Caco-2 (cell line): Measurements from ENCODE around the gene ASTN1. TPM values are rescaled to one million over a fixed set of nuclear protein-coding genes. Genes with fewer than 3 reads are reported as not detected.

Experiments
- BruUV-seq: library from RNA; stranded (reverse); fragments of 400-500 nt; replicated peaks from 2 replicates; lab custom pipeline; 2021; lab: Mats Ljungman, UMichigan
- CTCF ChIA-PET: fragments of 300-600 bp; sonication (Branson Sonifier 250); formaldehyde crosslinking; loops from one replicate; lab custom pipeline; 2022; ENCODE audit warnings: antibody characterized with exemption; lab: Charles Lee
- POLR2A ChIA-PET: fragments of 300-600 bp; sonication (Branson Sonifier 250); formaldehyde crosslinking; loops from one replicate; lab custom pipeline; 2022; ENCODE audit warnings: antibody characterized with exemption; lab: Charles Lee
- DNase-seq, 2 experiments: peaks; one replicate each; pipeline versions ENCODE4 v3.0.0 to v3.0.0-alpha.2; 2020 to 2022
- H3K27me3 ChIP-seq: replicated peaks from 2 replicates; pipeline ENCODE4 v1.6.0; 2011; ENCODE audit warnings: low read length; ENCODE audit not compliant: control insufficient read depth, insufficient read depth
- H3K36me3 ChIP-seq: 2 replicates; pipeline ENCODE4 v1.5.1; 2011; ENCODE audit warnings: low read length; ENCODE audit not compliant: control insufficient read depth, insufficient read depth
- H3K4me1 ChIP-seq: fragments of 250-450 bp; sonication (Bioruptor Pico); 2 replicates; pipeline ENCODE4 v1.5.1; 2020; ENCODE audit warnings: mild to moderate bottlenecking
- H3K4me3 ChIP-seq: 2 replicates; pipeline ENCODE4 v1.5.1; 2011; ENCODE audit warnings: low read depth, mild to moderate bottlenecking, control low read depth, low read length
- H3K9me3 ChIP-seq: fragments of 250-450 bp; sonication (Bioruptor Pico); 2 replicates; pipeline ENCODE4 v1.5.1; 2020; ENCODE audit warnings: mild to moderate bottlenecking, moderate library complexity
- H3K27ac Mint-ChIP-seq: one replicate; pipeline ENCODE4 v1.8.0; 2022; ENCODE audit warnings: mixed read lengths; ENCODE audit not compliant: unreplicated experiment
- H3K27me3 Mint-ChIP-seq: one replicate; pipeline ENCODE4 v1.8.0; 2022; ENCODE audit warnings: mixed read lengths; ENCODE audit not compliant: insufficient read depth, unreplicated experiment
- H3K36me3 Mint-ChIP-seq: one replicate; pipeline ENCODE4 v1.8.0; 2022; ENCODE audit warnings: mild to moderate bottlenecking, mixed read lengths; ENCODE audit not compliant: insufficient read depth, unreplicated experiment
- H3K4me1 Mint-ChIP-seq: one replicate; pipeline ENCODE4 v1.8.0; 2022; ENCODE audit warnings: low read depth, mixed read lengths; ENCODE audit not compliant: unreplicated experiment
- H3K4me3 Mint-ChIP-seq: one replicate; pipeline ENCODE4 v1.8.0; 2022; ENCODE audit warnings: mild to moderate bottlenecking, moderate library complexity, mixed read lengths; ENCODE audit not compliant: unreplicated experiment
- H3K9me3 Mint-ChIP-seq: one replicate; pipeline ENCODE4 v1.8.0; 2022; ENCODE audit warnings: mixed read lengths; ENCODE audit not compliant: unreplicated experiment
- CTCF ChIP-seq, 2 experiments: fragments of 200-600 bp in 1 of 2; IDR thresholded peaks; 1 replicate in 1 of 2; 2 replicates in 1 of 2; pipeline versions ENCODE4 v1.5.1 to v1.8.0; 2011 to 2022; ENCODE audit warnings: antibody characterized with exemption in 1 of 2, control low read depth in 1 of 2, inconsistent platforms in 1 of 2, low read depth in 1 of 2, low read length in 1 of 2, mild to moderate bottlenecking in 1 of 2, moderate library complexity in 1 of 2; ENCODE audit not compliant: insufficient read depth in 1 of 2, severe bottlenecking in 1 of 2, unreplicated experiment in 1 of 2
- intact Hi-C: fragments of 100-400 bp; cut with micrococcal nuclease; formaldehyde crosslinking; loops from one replicate; pipeline ENCODE4 v1.10.0; 2022; ENCODE audit not compliant: unreplicated experiment
- total RNA-seq: library from RNA; stranded (reverse); gene quantifications from 2 replicates; pipeline ENCODE4 v1.2.3, GENCODE V29; 2022

ASTN1 gene
- total RNA-seq, 1 experiment from 2014 or later: not detected

- BruUV-seq: no TSS peak
- H3K36me3 ChIP-seq: no peaks in the 10 kb centered on the region
- no peak for TF ChIP-seq CTCF (IDR thresholded peaks at IDR 0.05; ENCODE audit: insufficient read depth in 1 of 2, low read depth in 1 of 2, low read length in 1 of 2, severe bottlenecking in 1 of 2, unreplicated experiment in 1 of 2)
- H3K9me3 Mint-ChIP-seq: no peaks in the 10 kb centered on the region
- intact Hi-C loops: no loop called here
- no peak for DNase-seq
- H3K9me3 ChIP-seq: no peaks in the 10 kb centered on the region
- H3K4me1 ChIP-seq: no peaks in the 10 kb centered on the region
- H3K27me3 ChIP-seq: no peaks in the 10 kb centered on the region
- H3K4me1 Mint-ChIP-seq: no peaks in the 10 kb centered on the region
- H3K27ac Mint-ChIP-seq: no peak overlapping the region
- H3K27me3 Mint-ChIP-seq: peaks cover 6% of the 10 kb centered on the region
- H3K4me3 ChIP-seq: no peak overlapping the region
- ChIA-PET POLR2A (no interaction called here), CTCF (no interaction called here)
- no peaks in the 10 kb centered on the region for H3K36me3 Mint-ChIP-seq
- no peak overlapping the region for H3K4me3 Mint-ChIP-seq
Measured at GRCh38 chr1:176944606-176945005, 219.9 kb downstream of the ASTN1 start.

GRCh38 chr1:176943783-176944182 lies 220.7 kb downstream of the ASTN1 start:
- no peaks in the 10 kb centered on the region for H3K9me3 ChIP-seq
- Mint-ChIP-seq H3K27ac (no peak overlapping the region), H3K36me3 (no peaks in the 10 kb centered on the region), H3K4me3 (no peak overlapping the region), H3K9me3 (no peaks in the 10 kb centered on the region), H3K4me1 (no peaks in the 10 kb centered on the region), H3K27me3 (peaks cover 7% of the 10 kb centered on the region)
- no peak overlapping the region for H3K4me3 ChIP-seq
- no peak for TF ChIP-seq CTCF (IDR thresholded peaks at IDR 0.05; ENCODE audit: insufficient read depth in 1 of 2, low read depth in 1 of 2, low read length in 1 of 2, severe bottlenecking in 1 of 2, unreplicated experiment in 1 of 2)
- ChIA-PET POLR2A (no interaction called here), CTCF (no interaction called here)
- no peaks in the 10 kb centered on the region for H3K4me1 ChIP-seq
- intact Hi-C loops: no loop called here
- no peaks in the 10 kb centered on the region for H3K27me3 ChIP-seq
- BruUV-seq: no TSS peak
- H3K36me3 ChIP-seq: no peaks in the 10 kb centered on the region
- no peak for DNase-seq

GRCh38 chr1:176942346-176942745 lies 222.2 kb downstream of the ASTN1 start:
- TF ChIP-seq CTCF (IDR thresholded peaks at IDR 0.05; ENCODE audit: insufficient read depth in 1 of 2, low read depth in 1 of 2, low read length in 1 of 2, severe bottlenecking in 1 of 2, unreplicated experiment in 1 of 2): no peak
- no peak for DNase-seq
- Mint-ChIP-seq H3K27ac (no peak overlapping the region), H3K9me3 (no peaks in the 10 kb centered on the region), H3K4me1 (no peaks in the 10 kb centered on the region), H3K36me3 (no peaks in the 10 kb centered on the region), H3K4me3 (no peak overlapping the region), H3K27me3 (peaks cover 7% of the 10 kb centered on the region)
- ChIA-PET CTCF (no interaction called here), POLR2A (no interaction called here)
- Histone ChIP-seq H3K9me3 (no peaks in the 10 kb centered on the region), H3K36me3 (no peaks in the 10 kb centered on the region), H3K4me1 (no peaks in the 10 kb centered on the region), H3K27me3 (no peaks in the 10 kb centered on the region), H3K4me3 (no peak overlapping the region)
- no TSS peak for BruUV-seq
- intact Hi-C loops: no loop called here
